HepG2 (cell line): ENCODE results near the gene PRRT1B. TPM values are rescaled to one million over a fixed set of nuclear protein-coding genes. Genes with fewer than 3 reads are reported as not detected.

ENCODE experiments used
- FOXK1 ChIP-seq: sonication (generic); formaldehyde crosslinking; IDR thresholded peaks from 2 replicates; pipeline ENCODE4 v1.4.0; 2020; ENCODE audit warnings: low read depth, missing genetic modification reagents, borderline replicate concordance
- HDAC2 ChIP-seq: sonication (generic); formaldehyde crosslinking; IDR thresholded peaks from 2 replicates; pipeline ENCODE4 v1.4.0; 2020; ENCODE audit warnings: missing genetic modification reagents
- polyA plus RNA-seq, 8 experiments: library from polyadenylated mRNA; depleted of rRNA in 3 of 8; stranded (reverse) in 7 of 8; unstranded in 1 of 8; fragments of >200 nt; fragmentation: Illumina TruSeq in 4 of 8; extraction: Trizol in 4 of 8; gene quantifications; 2 replicates each; pipeline versions ENCODE4 v1.2.1 to v1.2.3, GENCODE V29; 2011 to 2016; ENCODE audit warnings: low read depth in 4 of 8, missing spikeins in 1 of 8, mixed read lengths in 1 of 8; ENCODE audit not compliant: insufficient read depth in 1 of 8
- total RNA-seq, 5 experiments: library from RNA; depleted of rRNA; stranded (reverse); fragments of >200 nt; fragmentation: Illumina TruSeq; extraction: Trizol; gene quantifications; 2 replicates each; pipeline ENCODE4 v1.2.3, GENCODE V29; 2016; ENCODE audit warnings: low read depth in 1 of 5
- TF ChIP-seq, protein P1 (sequence below): sonication (generic); formaldehyde crosslinking; conservative IDR thresholded peaks from 2 replicates; pipeline ENCODE4 v1.4.0; 2020; ENCODE audit warnings: mild to moderate bottlenecking, missing genetic modification reagents, moderate library complexity
- TF ChIP-seq, protein P2 (sequence below): sonication (generic); formaldehyde crosslinking; IDR thresholded peaks from 2 replicates; pipeline ENCODE4 v1.8.0; 2022; ENCODE audit warnings: mild to moderate bottlenecking, missing genetic modification reagents, borderline replicate concordance
- TF ChIP-seq, protein P3 (sequence below): sonication (generic); formaldehyde crosslinking; IDR thresholded peaks from 2 replicates; pipeline ENCODE4 v1.5.1; 2020; ENCODE audit warnings: missing genetic modification reagents, mild to moderate bottlenecking, borderline replicate concordance
- TF ChIP-seq, protein P4 (sequence below): sonication (generic); formaldehyde crosslinking; IDR thresholded peaks from 2 replicates; pipeline ENCODE4 v1.5.1; 2020; ENCODE audit warnings: missing genetic modification reagents, mild to moderate bottlenecking, borderline replicate concordance
- TF ChIP-seq, protein P5 (sequence below): sonication (generic); formaldehyde crosslinking; IDR thresholded peaks from 2 replicates; pipeline ENCODE4 v1.5.0; 2020; ENCODE audit warnings: mild to moderate bottlenecking, missing genetic modification reagents
- TF ChIP-seq, protein P6 (sequence below): IDR thresholded peaks from 2 replicates; pipeline ENCODE4 v1.6.1; 2016
- TF ChIP-seq, protein P7 (sequence below): sonication (generic); formaldehyde crosslinking; IDR thresholded peaks from 2 replicates; pipeline ENCODE4 v1.5.1; 2020; ENCODE audit warnings: mild to moderate bottlenecking, missing genetic modification reagents, moderate library complexity
- TF ChIP-seq, protein P8 (sequence below): sonication (generic); formaldehyde crosslinking; IDR thresholded peaks from 2 replicates; pipeline ENCODE4 v1.4.0; 2020; ENCODE audit warnings: missing genetic modification reagents

Gene PRRT1B
- total and polyA plus RNA-seq, 2 of the 13 experiments (the other 11 are each of a cell fraction or from before 2014, with no cell fraction given), result not detected

DNA sequence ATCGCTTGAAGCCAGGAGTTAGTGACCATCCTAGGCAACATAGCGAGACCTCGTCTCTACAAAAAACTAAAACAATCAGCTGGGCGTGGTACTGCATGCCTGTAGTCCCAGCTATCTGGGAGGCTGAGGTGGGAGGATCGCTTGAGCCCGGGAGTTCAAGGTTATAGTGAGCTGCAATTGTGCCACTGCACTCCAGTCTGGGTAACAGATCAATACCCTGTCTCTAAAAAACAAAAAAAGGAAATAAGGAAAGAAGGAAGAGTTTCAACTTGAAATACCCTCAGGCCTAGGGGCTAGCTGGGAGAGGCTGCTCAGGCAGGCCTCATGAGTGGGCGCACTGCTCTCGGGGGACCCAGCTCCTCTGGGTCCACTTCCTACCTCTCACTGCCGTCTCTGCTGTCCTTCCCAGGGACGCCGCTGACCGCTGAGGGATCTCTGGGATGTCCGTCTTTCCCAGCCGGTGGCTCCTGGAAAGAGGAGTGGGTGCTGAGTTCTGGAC lies 56.4 kb downstream of the PRRT1B start (continued):
- TF ChIP-seq, protein P1, sequence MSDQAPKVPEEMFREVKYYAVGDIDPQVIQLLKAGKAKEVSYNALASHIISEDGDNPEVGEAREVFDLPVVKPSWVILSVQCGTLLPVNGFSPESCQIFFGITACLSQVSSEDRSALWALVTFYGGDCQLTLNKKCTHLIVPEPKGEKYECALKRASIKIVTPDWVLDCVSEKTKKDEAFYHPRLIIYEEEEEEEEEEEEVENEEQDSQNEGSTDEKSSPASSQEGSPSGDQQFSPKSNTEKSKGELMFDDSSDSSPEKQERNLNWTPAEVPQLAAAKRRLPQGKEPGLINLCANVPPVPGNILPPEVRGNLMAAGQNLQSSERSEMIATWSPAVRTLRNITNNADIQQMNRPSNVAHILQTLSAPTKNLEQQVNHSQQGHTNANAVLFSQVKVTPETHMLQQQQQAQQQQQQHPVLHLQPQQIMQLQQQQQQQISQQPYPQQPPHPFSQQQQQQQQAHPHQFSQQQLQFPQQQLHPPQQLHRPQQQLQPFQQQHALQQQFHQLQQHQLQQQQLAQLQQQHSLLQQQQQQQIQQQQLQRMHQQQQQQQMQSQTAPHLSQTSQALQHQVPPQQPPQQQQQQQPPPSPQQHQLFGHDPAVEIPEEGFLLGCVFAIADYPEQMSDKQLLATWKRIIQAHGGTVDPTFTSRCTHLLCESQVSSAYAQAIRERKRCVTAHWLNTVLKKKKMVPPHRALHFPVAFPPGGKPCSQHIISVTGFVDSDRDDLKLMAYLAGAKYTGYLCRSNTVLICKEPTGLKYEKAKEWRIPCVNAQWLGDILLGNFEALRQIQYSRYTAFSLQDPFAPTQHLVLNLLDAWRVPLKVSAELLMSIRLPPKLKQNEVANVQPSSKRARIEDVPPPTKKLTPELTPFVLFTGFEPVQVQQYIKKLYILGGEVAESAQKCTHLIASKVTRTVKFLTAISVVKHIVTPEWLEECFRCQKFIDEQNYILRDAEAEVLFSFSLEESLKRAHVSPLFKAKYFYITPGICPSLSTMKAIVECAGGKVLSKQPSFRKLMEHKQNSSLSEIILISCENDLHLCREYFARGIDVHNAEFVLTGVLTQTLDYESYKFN (CRISPR knock-in tag), result peak; percentile 93
- TF ChIP-seq, protein P2, sequence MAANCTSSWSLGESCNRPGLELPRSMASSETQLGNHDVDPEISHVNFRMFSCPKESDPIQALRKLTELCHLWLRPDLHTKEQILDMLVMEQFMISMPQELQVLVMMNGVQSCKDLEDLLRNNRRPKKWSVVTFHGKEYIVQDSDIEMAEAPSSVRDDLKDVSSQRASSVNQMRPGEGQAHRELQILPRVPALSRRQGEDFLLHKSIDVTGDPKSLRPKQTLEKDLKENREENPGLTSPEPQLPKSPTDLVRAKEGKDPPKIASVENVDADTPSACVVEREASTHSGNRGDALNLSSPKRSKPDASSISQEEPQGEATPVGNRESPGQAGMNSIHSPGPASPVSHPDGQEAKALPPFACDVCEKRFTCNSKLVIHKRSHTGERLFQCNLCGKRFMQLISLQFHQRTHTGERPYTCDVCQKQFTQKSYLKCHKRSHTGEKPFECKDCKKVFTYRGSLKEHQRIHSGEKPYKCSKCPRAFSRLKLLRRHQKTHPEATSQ, result no peak
- TF ChIP-seq, protein P3, sequence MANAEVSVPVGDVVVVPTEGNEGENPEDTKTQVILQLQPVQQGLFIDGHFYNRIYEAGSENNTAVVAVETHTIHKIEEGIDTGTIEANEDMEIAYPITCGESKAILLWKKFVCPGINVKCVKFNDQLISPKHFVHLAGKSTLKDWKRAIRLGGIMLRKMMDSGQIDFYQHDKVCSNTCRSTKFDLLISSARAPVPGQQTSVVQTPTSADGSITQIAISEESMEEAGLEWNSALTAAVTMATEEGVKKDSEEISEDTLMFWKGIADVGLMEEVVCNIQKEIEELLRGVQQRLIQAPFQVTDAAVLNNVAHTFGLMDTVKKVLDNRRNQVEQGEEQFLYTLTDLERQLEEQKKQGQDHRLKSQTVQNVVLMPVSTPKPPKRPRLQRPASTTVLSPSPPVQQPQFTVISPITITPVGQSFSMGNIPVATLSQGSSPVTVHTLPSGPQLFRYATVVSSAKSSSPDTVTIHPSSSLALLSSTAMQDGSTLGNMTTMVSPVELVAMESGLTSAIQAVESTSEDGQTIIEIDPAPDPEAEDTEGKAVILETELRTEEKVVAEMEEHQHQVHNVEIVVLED (CRISPR knock-in tag), result peak; percentile 26; the same call in 1 of the 2 replicates
- TF ChIP-seq FOXK1 (CRISPR knock-in tag) (peak; percentile 69), HDAC2 (CRISPR knock-in tag) (peak; percentile 89)
- TF ChIP-seq, protein P4, sequence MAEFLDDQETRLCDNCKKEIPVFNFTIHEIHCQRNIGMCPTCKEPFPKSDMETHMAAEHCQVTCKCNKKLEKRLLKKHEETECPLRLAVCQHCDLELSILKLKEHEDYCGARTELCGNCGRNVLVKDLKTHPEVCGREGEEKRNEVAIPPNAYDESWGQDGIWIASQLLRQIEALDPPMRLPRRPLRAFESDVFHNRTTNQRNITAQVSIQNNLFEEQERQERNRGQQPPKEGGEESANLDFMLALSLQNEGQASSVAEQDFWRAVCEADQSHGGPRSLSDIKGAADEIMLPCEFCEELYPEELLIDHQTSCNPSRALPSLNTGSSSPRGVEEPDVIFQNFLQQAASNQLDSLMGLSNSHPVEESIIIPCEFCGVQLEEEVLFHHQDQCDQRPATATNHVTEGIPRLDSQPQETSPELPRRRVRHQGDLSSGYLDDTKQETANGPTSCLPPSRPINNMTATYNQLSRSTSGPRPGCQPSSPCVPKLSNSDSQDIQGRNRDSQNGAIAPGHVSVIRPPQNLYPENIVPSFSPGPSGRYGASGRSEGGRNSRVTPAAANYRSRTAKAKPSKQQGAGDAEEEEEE (CRISPR knock-in tag), result no peak
- TF ChIP-seq, protein P5, sequence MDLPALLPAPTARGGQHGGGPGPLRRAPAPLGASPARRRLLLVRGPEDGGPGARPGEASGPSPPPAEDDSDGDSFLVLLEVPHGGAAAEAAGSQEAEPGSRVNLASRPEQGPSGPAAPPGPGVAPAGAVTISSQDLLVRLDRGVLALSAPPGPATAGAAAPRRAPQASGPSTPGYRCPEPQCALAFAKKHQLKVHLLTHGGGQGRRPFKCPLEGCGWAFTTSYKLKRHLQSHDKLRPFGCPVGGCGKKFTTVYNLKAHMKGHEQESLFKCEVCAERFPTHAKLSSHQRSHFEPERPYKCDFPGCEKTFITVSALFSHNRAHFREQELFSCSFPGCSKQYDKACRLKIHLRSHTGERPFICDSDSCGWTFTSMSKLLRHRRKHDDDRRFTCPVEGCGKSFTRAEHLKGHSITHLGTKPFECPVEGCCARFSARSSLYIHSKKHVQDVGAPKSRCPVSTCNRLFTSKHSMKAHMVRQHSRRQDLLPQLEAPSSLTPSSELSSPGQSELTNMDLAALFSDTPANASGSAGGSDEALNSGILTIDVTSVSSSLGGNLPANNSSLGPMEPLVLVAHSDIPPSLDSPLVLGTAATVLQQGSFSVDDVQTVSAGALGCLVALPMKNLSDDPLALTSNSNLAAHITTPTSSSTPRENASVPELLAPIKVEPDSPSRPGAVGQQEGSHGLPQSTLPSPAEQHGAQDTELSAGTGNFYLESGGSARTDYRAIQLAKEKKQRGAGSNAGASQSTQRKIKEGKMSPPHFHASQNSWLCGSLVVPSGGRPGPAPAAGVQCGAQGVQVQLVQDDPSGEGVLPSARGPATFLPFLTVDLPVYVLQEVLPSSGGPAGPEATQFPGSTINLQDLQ, result no peak
- TF ChIP-seq, protein P6, sequence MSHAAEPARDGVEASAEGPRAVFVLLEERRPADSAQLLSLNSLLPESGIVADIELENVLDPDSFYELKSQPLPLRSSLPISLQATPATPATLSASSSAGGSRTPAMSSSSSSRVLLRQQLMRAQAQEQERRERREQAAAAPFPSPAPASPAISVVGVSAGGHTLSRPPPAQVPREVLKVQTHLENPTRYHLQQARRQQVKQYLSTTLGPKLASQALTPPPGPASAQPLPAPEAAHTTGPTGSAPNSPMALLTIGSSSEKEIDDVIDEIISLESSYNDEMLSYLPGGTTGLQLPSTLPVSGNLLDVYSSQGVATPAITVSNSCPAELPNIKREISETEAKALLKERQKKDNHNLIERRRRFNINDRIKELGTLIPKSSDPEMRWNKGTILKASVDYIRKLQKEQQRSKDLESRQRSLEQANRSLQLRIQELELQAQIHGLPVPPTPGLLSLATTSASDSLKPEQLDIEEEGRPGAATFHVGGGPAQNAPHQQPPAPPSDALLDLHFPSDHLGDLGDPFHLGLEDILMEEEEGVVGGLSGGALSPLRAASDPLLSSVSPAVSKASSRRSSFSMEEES (CRISPR knock-in tag), result no peak; the same call in 1 of the 2 replicates
- TF ChIP-seq, protein P7, sequence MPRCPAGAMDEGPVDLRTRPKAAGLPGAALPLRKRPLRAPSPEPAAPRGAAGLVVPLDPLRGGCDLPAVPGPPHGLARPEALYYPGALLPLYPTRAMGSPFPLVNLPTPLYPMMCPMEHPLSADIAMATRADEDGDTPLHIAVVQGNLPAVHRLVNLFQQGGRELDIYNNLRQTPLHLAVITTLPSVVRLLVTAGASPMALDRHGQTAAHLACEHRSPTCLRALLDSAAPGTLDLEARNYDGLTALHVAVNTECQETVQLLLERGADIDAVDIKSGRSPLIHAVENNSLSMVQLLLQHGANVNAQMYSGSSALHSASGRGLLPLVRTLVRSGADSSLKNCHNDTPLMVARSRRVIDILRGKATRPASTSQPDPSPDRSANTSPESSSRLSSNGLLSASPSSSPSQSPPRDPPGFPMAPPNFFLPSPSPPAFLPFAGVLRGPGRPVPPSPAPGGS (CRISPR knock-in tag), result peak; percentile 49; the same call in 1 of the 2 replicates
- TF ChIP-seq, protein P8, sequence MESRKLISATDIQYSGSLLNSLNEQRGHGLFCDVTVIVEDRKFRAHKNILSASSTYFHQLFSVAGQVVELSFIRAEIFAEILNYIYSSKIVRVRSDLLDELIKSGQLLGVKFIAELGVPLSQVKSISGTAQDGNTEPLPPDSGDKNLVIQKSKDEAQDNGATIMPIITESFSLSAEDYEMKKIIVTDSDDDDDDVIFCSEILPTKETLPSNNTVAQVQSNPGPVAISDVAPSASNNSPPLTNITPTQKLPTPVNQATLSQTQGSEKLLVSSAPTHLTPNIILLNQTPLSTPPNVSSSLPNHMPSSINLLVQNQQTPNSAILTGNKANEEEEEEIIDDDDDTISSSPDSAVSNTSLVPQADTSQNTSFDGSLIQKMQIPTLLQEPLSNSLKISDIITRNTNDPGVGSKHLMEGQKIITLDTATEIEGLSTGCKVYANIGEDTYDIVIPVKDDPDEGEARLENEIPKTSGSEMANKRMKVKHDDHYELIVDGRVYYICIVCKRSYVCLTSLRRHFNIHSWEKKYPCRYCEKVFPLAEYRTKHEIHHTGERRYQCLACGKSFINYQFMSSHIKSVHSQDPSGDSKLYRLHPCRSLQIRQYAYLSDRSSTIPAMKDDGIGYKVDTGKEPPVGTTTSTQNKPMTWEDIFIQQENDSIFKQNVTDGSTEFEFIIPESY (CRISPR knock-in tag), result peak; percentile 81
